ENCODE data around the gene SLC13A3. TPM values are rescaled to one million over a fixed set of nuclear protein-coding genes. Genes with fewer than 3 reads are reported as not detected.

The SLC13A3 gene
- polyA plus RNA-seq, 2 of the 4 experiments (the other 2 are of a cell fraction), result 0.19 TPM; not detected in 1

GRCh38 chr20:46624946-46625345 lies 26.3 kb downstream of the SLC13A3 start:
- 0% methylated on average over 2 of the region's 2 CpGs for WGBS (ENCODE audit: missing lambda C conversion rate)
- H3K27ac ChIP-seq, result no peak overlapping the region
- no peak overlapping the region for H3K4me2 ChIP-seq
- CTCF ChIA-PET, result interaction anchor here (0.5 to 1.4 kb wide), 2 partner anchors 18 to 473 kb away, joined by 3 to 4 read pairs; no protein-coding TSS in a partner anchor
- ATAC-seq, result no peak
- DNase-seq (ENCODE audit: low read depth in 1 of 2, low spot score in 1 of 2), result no peak
- no peak for FAIRE-seq
- POLR2A ChIA-PET, result no interaction called here
- H3K9me3 ChIP-seq, result peaks cover 16% of the 10 kb centered on the region; the same call in 2 of the 3 replicates
- TF ChIP-seq ESRRA (IDR thresholded peaks at IDR 0.05; ENCODE audit: borderline replicate concordance, low read length) (no peak), MAZ (IDR thresholded peaks at IDR 0.05; ENCODE audit: borderline replicate concordance, low read depth, low read length) (no peak), ZSCAN20 (CRISPR knock-in tag; IDR thresholded peaks at IDR 0.05) (no peak), TP53 (CRISPR knock-in tag; IDR thresholded peaks at IDR 0.05) (no peak), RAD21 (conservative IDR thresholded peaks at IDR 0.05 in 1 of 2, IDR thresholded peaks at IDR 0.05 in 1 of 2) (no peak), FOSB (CRISPR knock-in tag; IDR thresholded peaks at IDR 0.05) (no peak), MYC (IDR thresholded peaks at IDR 0.05; ENCODE audit: borderline replicate concordance, low read length) (no peak)
- H3K4me1 ChIP-seq, result no peaks in the 10 kb centered on the region
- no peak overlapping the region for H3K4me3 ChIP-seq

GRCh38 chr20:46622165-46622564 lies 29.1 kb downstream of the SLC13A3 start:
- H3K4me1 ChIP-seq, result no peaks in the 10 kb centered on the region
- ChIA-PET CTCF (interaction anchor here (1.1 to 2.1 kb wide), 3 partner anchors 18 to 60 kb away, joined by 3 to 5 read pairs (median 4); no protein-coding TSS in a partner anchor), POLR2A (no interaction called here)
- peaks cover 8% of the 10 kb centered on the region; the same call in 2 of the 3 replicates for H3K9me3 ChIP-seq
- H3K4me2 ChIP-seq, result no peak overlapping the region
- no peak overlapping the region for H3K27ac ChIP-seq
- DNase-seq (ENCODE audit: low read depth in 1 of 2, low spot score in 1 of 2) (no peak), ATAC-seq (no peak), FAIRE-seq (no peak)
- no peak for TF ChIP-seq SMC3 (IDR thresholded peaks at IDR 0.05)
- TF ChIP-seq JUNB (IDR thresholded peaks at IDR 0.05), result no peak
- no peak for TF ChIP-seq ZSCAN20 (CRISPR knock-in tag; IDR thresholded peaks at IDR 0.05)
- TF ChIP-seq KDM1A (IDR thresholded peaks at IDR 0.05; ENCODE audit: low read depth), result no peak
- no peak for TF ChIP-seq CBX2 (IDR thresholded peaks at IDR 0.05; ENCODE audit: borderline replicate concordance, low read depth)
- TF ChIP-seq RARB (CRISPR knock-in tag; IDR thresholded peaks at IDR 0.05), result no peak
- no peak for TF ChIP-seq TFCP2L1 (CRISPR knock-in tag; IDR thresholded peaks at IDR 0.05)
- no peak for TF ChIP-seq RFX5 (IDR thresholded peaks at IDR 0.05)
- no peak for TF ChIP-seq FOXS1 (CRISPR knock-in tag; IDR thresholded peaks at IDR 0.05)
- no peak for TF ChIP-seq MAFK (IDR thresholded peaks at IDR 0.05; ENCODE audit: partially characterized antibody)
- TF ChIP-seq RNF2 (IDR thresholded peaks at IDR 0.05; ENCODE audit: borderline replicate concordance, low read depth), result no peak
- no peak for TF ChIP-seq JUN (IDR thresholded peaks at IDR 0.05)
- TF ChIP-seq TP53 (CRISPR knock-in tag; IDR thresholded peaks at IDR 0.05), result no peak
- TF ChIP-seq HEYL (CRISPR knock-in tag; IDR thresholded peaks at IDR 0.05), result no peak
- TF ChIP-seq MAX (IDR thresholded peaks at IDR 0.05), result no peak
- TF ChIP-seq EHMT2 (IDR thresholded peaks at IDR 0.05; ENCODE audit: low read depth), result no peak
- no peak for TF ChIP-seq POLR2A (IDR thresholded peaks at IDR 0.05; ENCODE audit: low read length)
- WGBS (ENCODE audit: missing lambda C conversion rate), result 0% methylated on average over 1 of the region's 1 CpG
- H3K4me3 ChIP-seq, result no peak overlapping the region

- POLR2A ChIA-PET, result no interaction called here
- no peak for FAIRE-seq
Measured at GRCh38 chr20:46621492-46621891, 29.8 kb downstream of the SLC13A3 start.

More at GRCh38 chr20:46621492-46621891, 29.8 kb downstream of the SLC13A3 start:
- no peak overlapping the region for H3K27ac ChIP-seq
- no peak overlapping the region for H3K4me3 ChIP-seq
- TF ChIP-seq CEBPB (IDR thresholded peaks at IDR 0.05) (no peak), CBX2 (IDR thresholded peaks at IDR 0.05; ENCODE audit: borderline replicate concordance, low read depth) (no peak), RNF2 (IDR thresholded peaks at IDR 0.05; ENCODE audit: borderline replicate concordance, low read depth) (no peak), HES2 (IDR thresholded peaks at IDR 0.05) (no peak), PHF8 (IDR thresholded peaks at IDR 0.05; ENCODE audit: borderline replicate concordance, low read depth) (no peak), ZNF302 (CRISPR knock-in tag; IDR thresholded peaks at IDR 0.05) (no peak), USF2 (IDR thresholded peaks at IDR 0.05) (no peak), POLR2AphosphoS2 (conservative IDR thresholded peaks at IDR 0.05; ENCODE audit: low read length) (no peak)
- H3K9me3 ChIP-seq, result peaks cover 8% of the 10 kb centered on the region; the same call in 2 of the 3 replicates
- DNase-seq (ENCODE audit: low read depth in 1 of 2, low spot score in 1 of 2), result no peak
- CTCF ChIA-PET, result no interaction called here
- H3K4me1 ChIP-seq, result no peaks in the 10 kb centered on the region
- whole genome bisulfite sequencing (ENCODE audit: missing lambda C conversion rate), result 51% methylated on average over 4 of the region's 4 CpGs
- H3K4me2 ChIP-seq, result no peak overlapping the region
- no peak for ATAC-seq
